C4-2B (cell line): ENCODE data around the gene CLEC4D.
"Not testable (repeated sequence)": the region's sequence is repeated elsewhere in the genome, so short reads cannot be mapped to it uniquely, and the experiment has no call there.

Experiments
- CTCF ChIP-seq: fragments of 450-650 bp; conservative IDR thresholded peaks from 2 replicates; pipeline ENCODE4 v1.5.1; 2017; ENCODE audit warnings: mild to moderate bottlenecking
- ZFX ChIP-seq: fragments of 450-650 bp; IDR thresholded peaks from 2 replicates; pipeline ENCODE4 v1.6.1; 2017

DNA sequence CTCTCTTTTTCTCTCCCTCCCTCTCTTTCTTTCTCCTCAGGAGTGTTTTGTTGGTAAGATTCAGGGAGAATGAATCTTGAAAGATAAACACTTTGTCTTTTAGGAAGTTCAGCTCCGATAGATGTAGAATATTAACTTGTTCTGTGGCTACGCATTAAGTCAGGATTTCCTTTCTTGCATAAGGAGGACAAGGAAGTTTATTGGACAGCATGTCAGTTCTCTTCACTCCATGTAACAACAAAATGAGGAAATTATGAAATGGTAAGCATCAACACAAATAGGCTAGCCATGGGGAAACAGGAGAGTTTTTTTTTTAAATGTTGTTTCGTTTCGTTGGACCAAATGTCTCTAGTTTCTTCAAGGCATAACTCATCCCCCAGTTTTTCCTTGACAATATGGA is 27.5 kb downstream of the CLEC4D start, which contains the start of gene CLEC4E:
- TF ChIP-seq CTCF, ZFX: not testable (repeated sequence)
